Spleen (tissue), 7 donors: ENCODE measurements around the gene RPS6KL1.

ENCODE experiments used
- CTCF ChIP-seq, 11 experiments: fragments of 200-600 bp in 7 of 11; fragments of 450-650 bp in 4 of 11; sonication (generic) in 4 of 11; IDR thresholded peaks in 8 of 11; conservative IDR thresholded peaks in 3 of 11; 1 replicate in 7 of 11; 2 replicates in 4 of 11; pipeline versions ENCODE4 v1.4.0 to v1.8.0; 2016 to 2021; ENCODE audit warnings: antibody characterized with exemption in 11 of 11, inconsistent platforms in 4 of 11, mild to moderate bottlenecking in 1 of 11
- POLR2A ChIP-seq, 3 donors: fragments of 450-650 bp; IDR thresholded peaks; one replicate each; pipeline ENCODE4 v1.5.1; 2017; ENCODE audit warnings: antibody characterized with exemption in 3 of 3, mild to moderate bottlenecking in 1 of 3
- POLR2AphosphoS5 ChIP-seq, 3 donors: sonication (generic); formaldehyde crosslinking; IDR thresholded peaks; one replicate each; pipeline ENCODE4 v1.5.1; 2017; ENCODE audit warnings: antibody characterized with exemption in 3 of 3
- donor health status: DM: no; HTN: no; CAD: no; lungs with moderate emphysema.
- donor health status: DM: no; HTN: no; CAD: no.
- donor health status: DM: no; HTN: no; CAD: no.

DNA sequence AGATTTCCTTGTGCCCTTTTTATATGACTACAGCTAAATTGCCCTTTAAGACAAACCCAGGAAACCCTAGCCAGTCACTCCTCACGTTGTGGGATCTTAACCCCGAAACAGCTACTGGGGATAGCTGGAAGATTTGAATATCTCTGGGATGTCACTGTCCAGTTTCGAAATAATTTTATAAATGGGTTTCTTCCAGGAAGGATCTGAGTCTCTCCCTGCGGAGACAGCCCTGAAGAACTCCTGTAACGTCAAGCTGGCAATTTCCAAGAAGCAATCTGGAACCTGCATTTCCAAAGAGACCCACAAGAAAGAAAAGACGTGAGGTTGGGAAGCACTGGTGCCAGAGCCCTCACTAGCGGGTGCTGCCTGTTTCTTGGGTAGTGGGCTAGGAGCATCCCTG, 68.0 kb downstream of the RPS6KL1 start:
- TF ChIP-seq POLR2A (IDR thresholded peaks at IDR 0.05), result no peak
- no peak for TF ChIP-seq CTCF (IDR thresholded peaks at IDR 0.05 in 8 of 11, conservative IDR thresholded peaks at IDR 0.05 in 3 of 11)
- TF ChIP-seq POLR2AphosphoS5 (IDR thresholded peaks at IDR 0.05), result no peak
